ENCODE measurements around the gene TTLL5. TPM values are rescaled to one million over a fixed set of nuclear protein-coding genes. Genes with fewer than 3 reads are reported as not detected.

Gene TTLL5
- total and polyA plus RNA-seq, 4 donors: 30.4 to 40.1 (median 33.1) TPM

DNA sequence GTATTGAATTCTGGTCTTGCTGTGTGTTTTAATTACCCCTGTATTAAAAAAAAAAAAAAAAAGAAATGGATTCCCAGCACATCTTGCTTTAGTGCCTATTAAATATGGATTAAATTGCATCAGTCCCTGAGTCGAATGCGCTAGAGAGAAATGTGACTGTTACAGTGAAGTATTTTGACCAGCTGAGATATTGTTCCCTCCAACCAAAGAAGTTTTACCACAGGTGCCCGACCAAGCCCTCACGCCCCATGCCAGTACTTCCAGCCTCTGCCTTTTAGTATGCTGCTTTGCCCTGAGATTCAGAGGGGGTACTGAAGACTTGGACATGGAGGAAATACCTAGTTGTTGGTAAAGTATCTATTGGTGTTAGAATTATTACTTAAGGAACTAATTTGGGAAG lies 159.7 kb downstream of the TTLL5 start:
- peak in 1 of 6 donors; percentile 67 for DNase-seq (ENCODE audit: low read depth in 4 of 6, low spot score in 6 of 6)
- WGBS (ENCODE audit: insufficient coverage): 100% methylated on average over 2 of the region's 4 CpGs
- no peaks in the 10 kb centered on the region for H3K9me3 ChIP-seq (ENCODE audit: control insufficient read depth, insufficient read depth, low read length)

GRCh38 chr14:75821831-75822521 lies 160.9 kb downstream of the TTLL5 start:
- Histone ChIP-seq H3K4me3 (ENCODE audit: low read depth, low read length) (no peak overlapping the region), H3K27me3 (ENCODE audit: control insufficient read depth, insufficient read depth, low read length) (no peaks in the 10 kb centered on the region), H3K9me3 (ENCODE audit: control insufficient read depth, insufficient read depth, low read length) (no peaks in the 10 kb centered on the region), H3K36me3 (ENCODE audit: control insufficient read depth, insufficient read depth, low read length) (peaks cover 5% of the 10 kb centered on the region), H3K4me1 (ENCODE audit: control insufficient read depth, insufficient read depth, low read length) (no peaks in the 10 kb centered on the region), H3K27ac (ENCODE audit: low read depth, low read length) (no peak overlapping the region)
- no peak for DNase-seq (ENCODE audit: low read depth in 4 of 6, low spot score in 6 of 6)
- no CpG with 5 or more reads among the region's 2 CpGs for WGBS (ENCODE audit: insufficient coverage)

More for the DNA sequence above, 159.7 kb downstream of the TTLL5 start:
- H3K27ac ChIP-seq (ENCODE audit: low read depth, low read length): no peak overlapping the region
- H3K4me1 ChIP-seq (ENCODE audit: control insufficient read depth, insufficient read depth, low read length): no peaks in the 10 kb centered on the region
- H3K27me3 ChIP-seq (ENCODE audit: control insufficient read depth, insufficient read depth, low read length): no peaks in the 10 kb centered on the region
- H3K36me3 ChIP-seq (ENCODE audit: control insufficient read depth, insufficient read depth, low read length): peaks cover 7% of the 10 kb centered on the region
- H3K4me3 ChIP-seq (ENCODE audit: low read depth, low read length): no peak overlapping the region

DNA sequence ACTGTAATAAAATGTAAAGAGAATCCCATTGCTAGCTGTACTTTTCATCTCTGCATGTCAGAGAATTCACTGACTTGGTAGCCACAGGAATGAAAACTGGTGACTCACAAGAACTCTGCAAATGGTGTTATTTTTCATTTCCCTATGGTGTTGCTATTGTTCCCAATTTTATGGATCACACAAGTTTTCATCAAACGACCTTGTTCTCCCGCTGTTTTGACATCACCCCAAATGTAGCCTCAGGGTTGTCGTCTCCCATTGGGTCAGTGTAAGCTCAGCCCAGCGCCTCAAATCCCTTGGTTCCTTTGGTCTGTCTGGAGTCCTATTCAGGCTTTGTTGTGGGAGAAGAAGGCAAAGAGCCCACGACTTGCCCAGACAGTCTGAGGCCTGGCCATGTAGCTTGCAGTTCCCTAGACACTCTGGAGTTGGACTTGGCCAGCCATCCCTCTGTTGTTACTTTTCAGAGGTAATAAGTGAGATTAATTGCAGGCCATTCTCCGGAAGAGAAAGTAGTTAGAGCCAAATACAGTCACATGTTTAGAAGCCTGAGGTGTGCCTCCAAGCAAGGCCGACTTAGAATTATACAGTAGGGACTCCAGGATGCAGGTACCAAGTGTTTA lies 161.6 kb downstream of the TTLL5 start:
- WGBS (ENCODE audit: insufficient coverage): 46% methylated on average over 5 of the region's 7 CpGs
- no peaks in the 10 kb centered on the region for H3K9me3 ChIP-seq (ENCODE audit: control insufficient read depth, insufficient read depth, low read length)
- no peaks in the 10 kb centered on the region for H3K4me1 ChIP-seq (ENCODE audit: control insufficient read depth, insufficient read depth, low read length)
- peak in 1 of 6 donors; percentile 29 for DNase-seq (ENCODE audit: low read depth in 4 of 6, low spot score in 6 of 6)
- H3K4me3 ChIP-seq (ENCODE audit: low read depth, low read length): no peak overlapping the region
- H3K36me3 ChIP-seq (ENCODE audit: control insufficient read depth, insufficient read depth, low read length): peaks cover 5% of the 10 kb centered on the region
- H3K27ac ChIP-seq (ENCODE audit: low read depth, low read length): peak overlapping the region; percentile 20
- H3K27me3 ChIP-seq (ENCODE audit: control insufficient read depth, insufficient read depth, low read length): no peaks in the 10 kb centered on the region

GRCh38 chr14:75823334-75823733 lies 162.3 kb downstream of the TTLL5 start:
- Histone ChIP-seq H3K27me3 (ENCODE audit: control insufficient read depth, insufficient read depth, low read length) (no peaks in the 10 kb centered on the region), H3K4me1 (ENCODE audit: control insufficient read depth, insufficient read depth, low read length) (no peaks in the 10 kb centered on the region), H3K9me3 (ENCODE audit: control insufficient read depth, insufficient read depth, low read length) (no peaks in the 10 kb centered on the region), H3K4me3 (ENCODE audit: low read depth, low read length) (no peak overlapping the region), H3K27ac (ENCODE audit: low read depth, low read length) (peak overlapping the region; percentile 20), H3K36me3 (ENCODE audit: control insufficient read depth, insufficient read depth, low read length) (peaks cover 5% of the 10 kb centered on the region)
- DNase-seq (ENCODE audit: low read depth in 4 of 6, low spot score in 6 of 6): peak in 1 of 6 donors; percentile 48
- WGBS (ENCODE audit: insufficient coverage): 63% methylated on average over 4 of the region's 4 CpGs

- no peak for DNase-seq (ENCODE audit: low read depth in 4 of 6, low spot score in 6 of 6)
- no peaks in the 10 kb centered on the region for H3K4me1 ChIP-seq (ENCODE audit: control insufficient read depth, insufficient read depth, low read length)
Observed at GRCh38 chr14:75824318-75824717, 163.3 kb downstream of the TTLL5 start.

DNA sequence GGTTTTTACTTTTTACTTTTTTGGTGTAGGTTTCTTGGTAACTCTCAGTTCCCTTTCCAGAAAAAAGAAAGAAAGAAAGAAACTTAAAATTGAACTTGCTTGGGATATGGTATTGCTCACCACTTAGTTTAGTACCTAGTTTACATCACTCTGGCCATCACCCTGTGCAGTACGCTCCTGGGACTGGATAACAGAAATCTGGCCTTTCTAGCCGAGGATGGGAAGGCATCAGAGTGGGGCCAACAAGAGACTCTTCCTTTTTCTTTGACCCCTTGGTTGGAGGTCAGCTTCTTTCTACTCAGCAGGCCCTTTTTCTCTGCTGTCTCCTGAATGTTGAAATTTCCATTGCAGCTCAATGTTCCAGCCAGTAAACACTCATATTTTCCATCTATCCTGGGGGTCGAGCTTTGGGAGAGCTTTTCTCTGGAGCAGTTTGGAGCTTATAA lies 164.1 kb downstream of the TTLL5 start:
- Histone ChIP-seq H3K4me3 (ENCODE audit: low read depth, low read length) (no peak overlapping the region), H3K27ac (ENCODE audit: low read depth, low read length) (peak overlapping the region; percentile 12), H3K36me3 (ENCODE audit: control insufficient read depth, insufficient read depth, low read length) (peaks cover 2% of the 10 kb centered on the region), H3K27me3 (ENCODE audit: control insufficient read depth, insufficient read depth, low read length) (no peaks in the 10 kb centered on the region), H3K9me3 (ENCODE audit: control insufficient read depth, insufficient read depth, low read length) (no peaks in the 10 kb centered on the region), H3K4me1 (ENCODE audit: control insufficient read depth, insufficient read depth, low read length) (no peaks in the 10 kb centered on the region)
- DNase-seq (ENCODE audit: low read depth in 4 of 6, low spot score in 6 of 6): peak in 1 of 6 donors; percentile 35
- WGBS (ENCODE audit: insufficient coverage): 86% methylated on average over 2 of the region's 3 CpGs

More at GRCh38 chr14:75824318-75824717, 163.3 kb downstream of the TTLL5 start:
- Histone ChIP-seq H3K27me3 (ENCODE audit: control insufficient read depth, insufficient read depth, low read length) (no peaks in the 10 kb centered on the region), H3K27ac (ENCODE audit: low read depth, low read length) (no peak overlapping the region), H3K9me3 (ENCODE audit: control insufficient read depth, insufficient read depth, low read length) (no peaks in the 10 kb centered on the region), H3K4me3 (ENCODE audit: low read depth, low read length) (no peak overlapping the region), H3K36me3 (ENCODE audit: control insufficient read depth, insufficient read depth, low read length) (peaks cover 5% of the 10 kb centered on the region)
- WGBS (ENCODE audit: insufficient coverage): no CpG with 5 or more reads among the region's 3 CpGs

DNA sequence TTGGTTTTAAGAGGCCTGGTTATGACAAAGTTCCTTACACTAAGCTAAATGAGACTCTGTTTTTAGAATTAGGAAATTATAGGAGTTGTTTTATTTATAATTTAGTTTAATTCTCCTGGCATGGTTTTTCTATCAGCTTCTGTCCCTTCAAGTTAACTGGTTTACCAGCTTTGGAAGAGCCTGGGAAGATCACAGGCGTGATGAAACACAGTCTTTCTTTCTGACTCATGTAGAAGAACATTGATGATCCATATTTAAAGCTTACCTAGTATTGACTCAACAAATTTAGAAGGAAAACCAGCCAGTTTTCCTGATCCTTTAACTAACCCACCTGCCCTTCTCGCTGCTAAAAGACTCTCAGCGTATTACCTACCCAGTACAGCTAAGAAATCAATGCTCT lies 165.6 kb downstream of the TTLL5 start:
- WGBS (ENCODE audit: insufficient coverage): no CpG with 5 or more reads among the region's 3 CpGs
- Histone ChIP-seq H3K27ac (ENCODE audit: low read depth, low read length) (no peak overlapping the region), H3K4me1 (ENCODE audit: control insufficient read depth, insufficient read depth, low read length) (peaks cover 3% of the 10 kb centered on the region)

GRCh38 chr14:75827331-75827730 lies 166.3 kb downstream of the TTLL5 start:
- no CpG with 5 or more reads among the region's 3 CpGs for WGBS (ENCODE audit: insufficient coverage)
- no peaks in the 10 kb centered on the region for H3K27me3 ChIP-seq (ENCODE audit: control insufficient read depth, insufficient read depth, low read length)
- H3K4me1 ChIP-seq (ENCODE audit: control insufficient read depth, insufficient read depth, low read length): peaks cover 3% of the 10 kb centered on the region
- no peaks in the 10 kb centered on the region for H3K9me3 ChIP-seq (ENCODE audit: control insufficient read depth, insufficient read depth, low read length)
- no peak overlapping the region for H3K27ac ChIP-seq (ENCODE audit: low read depth, low read length)
- no peaks in the 10 kb centered on the region for H3K36me3 ChIP-seq (ENCODE audit: control insufficient read depth, insufficient read depth, low read length)
- peak in 2 of 6 donors; percentile 33 to 55 for DNase-seq (ENCODE audit: low read depth in 4 of 6, low spot score in 6 of 6)
- no peak overlapping the region for H3K4me3 ChIP-seq (ENCODE audit: low read depth, low read length)

More for the DNA sequence above, 165.6 kb downstream of the TTLL5 start:
- DNase-seq (ENCODE audit: low read depth in 4 of 6, low spot score in 6 of 6): no peak
- H3K27me3 ChIP-seq (ENCODE audit: control insufficient read depth, insufficient read depth, low read length): no peaks in the 10 kb centered on the region
- no peak overlapping the region for H3K4me3 ChIP-seq (ENCODE audit: low read depth, low read length)
- H3K9me3 ChIP-seq (ENCODE audit: control insufficient read depth, insufficient read depth, low read length): no peaks in the 10 kb centered on the region
- no peaks in the 10 kb centered on the region for H3K36me3 ChIP-seq (ENCODE audit: control insufficient read depth, insufficient read depth, low read length)

DNA sequence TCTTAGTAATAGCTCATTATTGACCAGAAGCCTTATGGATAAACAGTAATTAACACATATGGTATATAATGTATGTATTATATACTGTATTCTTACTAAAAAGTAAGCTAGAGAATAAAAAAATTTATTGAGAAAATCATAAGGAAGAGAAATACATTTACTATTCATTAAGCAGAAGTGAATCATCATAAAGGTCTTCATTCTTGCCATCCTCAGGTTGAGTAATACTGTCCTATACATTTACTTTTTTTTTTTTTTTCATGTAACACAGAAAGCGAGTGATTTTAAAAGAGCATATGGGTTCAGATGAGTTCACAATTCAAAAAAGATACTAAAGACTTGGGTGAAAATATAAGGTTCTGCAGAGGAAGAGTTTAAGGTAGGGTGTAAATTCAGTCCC lies 168.3 kb downstream of the TTLL5 start:
- Histone ChIP-seq H3K4me1 (ENCODE audit: control insufficient read depth, insufficient read depth, low read length) (peaks cover 3% of the 10 kb centered on the region), H3K9me3 (ENCODE audit: control insufficient read depth, insufficient read depth, low read length) (no peaks in the 10 kb centered on the region), H3K27me3 (ENCODE audit: control insufficient read depth, insufficient read depth, low read length) (no peaks in the 10 kb centered on the region), H3K4me3 (ENCODE audit: low read depth, low read length) (no peak overlapping the region), H3K36me3 (ENCODE audit: control insufficient read depth, insufficient read depth, low read length) (peaks cover 3% of the 10 kb centered on the region), H3K27ac (ENCODE audit: low read depth, low read length) (no peak overlapping the region)
- no CpG with 5 or more reads among the region's 1 CpG for WGBS (ENCODE audit: insufficient coverage)
- no peak for DNase-seq (ENCODE audit: low read depth in 4 of 6, low spot score in 6 of 6)

DNA sequence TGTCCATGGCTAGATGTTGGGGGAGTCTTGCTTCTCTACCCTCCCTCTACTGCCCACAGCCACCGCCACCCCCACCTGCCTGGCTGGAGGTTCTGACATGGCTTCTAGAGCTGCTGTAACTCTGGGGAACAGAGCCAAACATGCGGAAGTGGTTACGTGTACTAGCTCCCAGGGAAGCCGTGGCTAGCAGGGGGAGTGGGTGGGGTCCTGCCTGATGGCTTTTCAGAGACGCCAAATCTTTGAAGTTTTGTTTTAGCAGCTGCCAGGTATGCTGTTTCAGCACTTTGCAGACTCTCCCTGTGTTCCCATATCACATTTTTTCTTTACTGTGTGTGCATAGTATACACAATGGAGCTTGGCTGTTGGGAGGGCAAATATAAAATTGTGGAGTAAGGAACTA lies 170.4 kb downstream of the TTLL5 start:
- Histone ChIP-seq H3K9me3 (ENCODE audit: control insufficient read depth, insufficient read depth, low read length) (no peaks in the 10 kb centered on the region), H3K36me3 (ENCODE audit: control insufficient read depth, insufficient read depth, low read length) (peaks cover 6% of the 10 kb centered on the region), H3K27me3 (ENCODE audit: control insufficient read depth, insufficient read depth, low read length) (no peaks in the 10 kb centered on the region), H3K27ac (ENCODE audit: low read depth, low read length) (peak overlapping the region; percentile 58), H3K4me1 (ENCODE audit: control insufficient read depth, insufficient read depth, low read length) (peaks cover 3% of the 10 kb centered on the region), H3K4me3 (ENCODE audit: low read depth, low read length) (no peak overlapping the region)
- DNase-seq (ENCODE audit: low read depth in 4 of 6, low spot score in 6 of 6): peak in 1 of 6 donors; percentile 72
- WGBS (ENCODE audit: insufficient coverage): 100% methylated on average over 1 of the region's 5 CpGs

Measured in spinal cord (tissue), 10 donors.